HepG2 (cell line): ENCODE data around the gene SRCAP. TPM values are rescaled to one million over a fixed set of nuclear protein-coding genes. Genes with fewer than 3 reads are reported as not detected.

ENCODE experiments used
- ATAC-seq: fragments of 200-7000 bp; cut with Tn5 transposase; 3 replicates; pipeline ENCODE4 v1.9.1; 2020; ENCODE audit warnings: mild to moderate bottlenecking, moderate library complexity
- BruUV-seq: library from RNA; stranded (reverse); fragments of 400-500 nt; replicated peaks from 2 replicates; lab custom pipeline; 2021; lab: Mats Ljungman, UMichigan
- CTCF ChIA-PET: fragments of 300-600 bp; formaldehyde crosslinking; extraction: SDS; loops from one replicate; lab custom pipeline; 2021; ENCODE audit warnings: low total read pairs, inconsistent platforms, low intra/inter-chr PET ratio; lab: Yijun Ruan, JAX
- POLR2A ChIA-PET: fragments of 350-600 bp; sonication (Branson Sonifier 250); formaldehyde crosslinking; loops from one replicate; lab custom pipeline; 2020; ENCODE audit warnings: antibody characterized with exemption, inconsistent platforms; lab: Yijun Ruan, JAX
- DNase-seq: peaks from one replicate; pipeline ENCODE4 v3.0.0-alpha.2; 2015; ENCODE audit warnings: low spot score
- FAIRE-seq: peaks from 3 replicates; lab custom pipeline; 2011; peaks lifted over from hg19 to GRCh38; lab: Jason Lieb, UNC
- H2AFZ ChIP-seq: one replicate; pipeline ENCODE4 v1.6.1; 2011; ENCODE audit warnings: low read length, inconsistent platforms
- H3K27ac ChIP-seq: fragments of 300-600 bp; 3 replicates; pipeline ENCODE4 v1.8.0; 2011; ENCODE audit warnings: mixed run types, mild to moderate bottlenecking, mixed read lengths, low read length, inconsistent platforms; ENCODE audit not compliant: insufficient read depth; ENCODE audit errors: extremely low read length
- H3K27me3 ChIP-seq, 2 experiments: fragments of 200-600 bp in 1 of 2; 2 replicates in 1 of 2; 3 replicates in 1 of 2; pipeline versions ENCODE4 v1.6.0 to v1.8.0; 2011; ENCODE audit warnings: low read length in 2 of 2, mild to moderate bottlenecking in 2 of 2, moderate library complexity in 2 of 2, inconsistent platforms in 1 of 2; ENCODE audit not compliant: insufficient read depth in 2 of 2, control insufficient read depth in 1 of 2
- H3K36me3 ChIP-seq, 2 experiments: fragments of 200-600 bp in 1 of 2; replicated peaks in 1 of 2; 2 replicates in 1 of 2; 3 replicates in 1 of 2; pipeline versions ENCODE4 v1.5.1 to v1.8.0; 2011; ENCODE audit warnings: low read length in 2 of 2, inconsistent platforms in 1 of 2; ENCODE audit not compliant: insufficient read depth in 2 of 2, control insufficient read depth in 1 of 2
- H3K4me1 ChIP-seq: 2 replicates; pipeline ENCODE4 v1.5.1; 2012; ENCODE audit warnings: low read length, inconsistent platforms; ENCODE audit not compliant: insufficient read depth
- H3K4me2 ChIP-seq: 2 replicates; pipeline ENCODE4 v1.6.0; 2011; ENCODE audit warnings: low read depth, low read length, inconsistent platforms
- H3K4me3 ChIP-seq, 3 experiments: fragments of 200-600 bp in 1 of 3; sonication (generic), shearing (Covaris generic) in 1 of 3; replicated peaks in 1 of 3; 2 replicates each; pipeline ENCODE4 v1.5.1; 2011 to 2016; ENCODE audit warnings: low read length in 3 of 3, inconsistent platforms in 2 of 3, low read depth in 2 of 3, mild to moderate bottlenecking in 2 of 3, control low read depth in 1 of 3, mixed read lengths in 1 of 3; ENCODE audit not compliant: insufficient read depth in 1 of 3
- H3K79me2 ChIP-seq: one replicate; pipeline ENCODE4 v1.6.1; 2011; ENCODE audit warnings: low read length, inconsistent platforms; ENCODE audit not compliant: insufficient read depth
- H3K9ac ChIP-seq: 2 replicates; pipeline ENCODE4 v1.6.0; 2011; ENCODE audit warnings: mild to moderate bottlenecking, low read depth, low read length, inconsistent platforms; ENCODE audit not compliant: insufficient read depth
- H3K9me3 ChIP-seq: 2 replicates; pipeline ENCODE4 v1.5.1; 2012; ENCODE audit warnings: mild to moderate bottlenecking, low read length
- H4K20me1 ChIP-seq: 2 replicates; pipeline ENCODE4 v1.6.0; 2011; ENCODE audit warnings: inconsistent platforms, mild to moderate bottlenecking, low read length, moderate library complexity; ENCODE audit not compliant: insufficient read depth
- AGO2 ChIP-seq: fragments of 200-400 bp; formaldehyde crosslinking; optimal IDR thresholded peaks from 2 replicates; pipeline ENCODE3; 2017; ENCODE audit warnings: mild to moderate bottlenecking, low read depth, low read length, moderate library complexity
- FOXO1 ChIP-seq: sonication (generic); formaldehyde crosslinking; IDR thresholded peaks from 2 replicates; pipeline ENCODE4 v1.4.0; 2020; ENCODE audit warnings: missing genetic modification reagents
- GABPA ChIP-seq, 2 experiments: IDR thresholded peaks; 2 replicates each; pipeline ENCODE4 v1.6.1; 2011 to 2016; ENCODE audit warnings: low read depth in 2 of 2, low read length in 1 of 2, missing biosample characterization in 1 of 2, missing genetic modification characterization in 1 of 2
- HMGA1 ChIP-seq: sonication (generic); formaldehyde crosslinking; conservative IDR thresholded peaks from 2 replicates; pipeline ENCODE4 v1.4.0; 2020; ENCODE audit warnings: missing genetic modification reagents
- NR2C2 ChIP-seq: sonication (generic); formaldehyde crosslinking; IDR thresholded peaks from 2 replicates; pipeline ENCODE4 v1.4.0; 2020; ENCODE audit warnings: missing genetic modification reagents, mild to moderate bottlenecking, moderate library complexity, borderline replicate concordance
- PCBP2 ChIP-seq: fragments of 200-400 bp; formaldehyde crosslinking; optimal IDR thresholded peaks from 2 replicates; pipeline ENCODE3; 2018; ENCODE audit warnings: low read length, low read depth; ENCODE audit not compliant: poor library complexity, severe bottlenecking
- POLR2G ChIP-seq: fragments of 200-400 bp; formaldehyde crosslinking; IDR thresholded peaks from 2 replicates; pipeline ENCODE4 v1.6.1; 2018; ENCODE audit warnings: mild to moderate bottlenecking, low read depth, low read length, moderate library complexity
- ZBTB1 ChIP-seq: sonication (generic); formaldehyde crosslinking; IDR thresholded peaks from 2 replicates; pipeline ENCODE4 v1.4.0; 2020; ENCODE audit warnings: missing genetic modification reagents, borderline replicate concordance
- ZFP1 ChIP-seq: IDR thresholded peaks from 2 replicates; pipeline ENCODE4 v1.6.1; 2016
- ZNF205 ChIP-seq: IDR thresholded peaks from 2 replicates; pipeline ENCODE4 v1.6.1; 2018; ENCODE audit warnings: missing biosample characterization, missing genetic modification reagents
- ZNF383 ChIP-seq: sonication (generic); formaldehyde crosslinking; IDR thresholded peaks from 2 replicates; pipeline ENCODE4 v1.4.0; 2020; ENCODE audit warnings: missing genetic modification reagents, mild to moderate bottlenecking, borderline replicate concordance
- ZNF746 ChIP-seq: sonication (generic); formaldehyde crosslinking; IDR thresholded peaks from 2 replicates; pipeline ENCODE4 v1.8.0; 2022; ENCODE audit warnings: mild to moderate bottlenecking, missing genetic modification reagents
- WGBS: methylation state at CpG from one replicate; pipeline ENCODE4 v1.1.6; 2017; ENCODE audit warnings: low lambda C conversion rate; 5-methylcytosine and 5-hydroxymethylcytosine counted together
- in situ Hi-C: cut with HindIII; loops from 2 replicates; pipeline ENCODE4 v1.10.0; 2017; ENCODE audit warnings: low pct_unique_long_range_greater_than_20kb; ENCODE audit not compliant: extremely low pct_ligation_motif_present
- intact Hi-C: fragments of 100-400 bp; cut with micrococcal nuclease; formaldehyde crosslinking; loops from one replicate; pipeline ENCODE4 v1.10.0; 2022; ENCODE audit not compliant: unreplicated experiment
- polyA plus RNA-seq, 8 experiments: library from polyadenylated mRNA; depleted of rRNA in 3 of 8; stranded (reverse) in 7 of 8; unstranded in 1 of 8; fragments of >200 nt; fragmentation: Illumina TruSeq in 4 of 8; extraction: Trizol in 4 of 8; gene quantifications; 2 replicates each; pipeline versions ENCODE4 v1.2.1 to v1.2.3, GENCODE V29; 2011 to 2016; ENCODE audit warnings: low read depth in 4 of 8, missing spikeins in 1 of 8, mixed read lengths in 1 of 8; ENCODE audit not compliant: insufficient read depth in 1 of 8
- total RNA-seq, 5 experiments: library from RNA; depleted of rRNA; stranded (reverse); fragments of >200 nt; fragmentation: Illumina TruSeq; extraction: Trizol; gene quantifications; 2 replicates each; pipeline ENCODE4 v1.2.3, GENCODE V29; 2016; ENCODE audit warnings: low read depth in 1 of 5
- TF ChIP-seq, protein P1 (sequence below): sonication (generic); formaldehyde crosslinking; IDR thresholded peaks from 2 replicates; pipeline ENCODE4 v1.5.1; 2020; ENCODE audit warnings: mild to moderate bottlenecking, missing genetic modification reagents, moderate library complexity

SRCAP gene
- total and polyA plus RNA-seq, 2 of the 13 experiments (the other 11 are each of a cell fraction or from before 2014, with no cell fraction given), result 4.9 to 9.0 TPM

DNA sequence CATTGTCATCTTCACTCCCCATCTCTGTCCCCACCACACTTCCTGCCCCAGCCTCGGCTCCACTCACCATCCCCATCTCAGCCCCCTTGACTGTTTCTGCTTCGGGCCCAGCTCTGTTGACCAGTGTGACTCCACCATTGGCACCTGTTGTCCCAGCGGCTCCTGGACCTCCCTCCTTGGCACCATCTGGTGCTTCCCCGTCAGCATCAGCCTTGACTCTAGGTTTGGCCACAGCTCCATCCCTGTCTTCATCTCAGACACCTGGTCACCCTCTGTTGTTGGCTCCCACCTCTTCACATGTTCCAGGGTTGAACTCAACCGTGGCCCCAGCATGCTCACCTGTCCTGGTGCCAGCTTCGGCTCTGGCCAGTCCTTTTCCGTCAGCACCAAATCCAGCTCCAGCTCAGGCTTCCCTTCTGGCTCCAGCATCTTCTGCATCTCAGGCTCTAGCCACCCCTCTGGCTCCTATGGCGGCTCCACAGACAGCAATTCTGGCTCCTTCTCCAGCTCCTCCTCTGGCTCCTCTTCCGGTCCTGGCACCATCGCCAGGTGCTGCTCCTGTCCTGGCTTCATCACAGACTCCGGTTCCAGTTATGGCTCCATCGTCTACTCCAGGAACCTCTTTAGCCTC lies 24.9 kb downstream of the SRCAP start:
- Histone ChIP-seq H3K9ac (no peak overlapping the region), H3K79me2 (no peaks in the 10 kb centered on the region), H3K4me3 (no peak overlapping the region), H3K4me2 (no peak overlapping the region), H3K36me3 (peaks cover 63 to 81% of the 10 kb centered on the region in 2 experiments), H3K9me3 (no peaks in the 10 kb centered on the region), H3K4me1 (no peaks in the 10 kb centered on the region), H3K27me3 (no peaks in the 10 kb centered on the region), H2AFZ (no peak overlapping the region), H4K20me1 (no peaks in the 10 kb centered on the region; the same call in 1 of the 2 replicates), H3K27ac (no peak overlapping the region)
- in situ Hi-C loops, result no loop called here
- BruUV-seq, result TSS peak; percentile 22
- intact Hi-C loops, result no loop called here
- POLR2A ChIA-PET, result interaction anchor here (0.9 to 1.3 kb wide), 4 partner anchors 14 to 51 kb away, joined by 3 to 4 read pairs (median 3); partner anchors contain the start of gene PHKG2
- CTCF ChIA-PET, result no interaction called here
- FAIRE-seq (no peak), DNase-seq (no peak), ATAC-seq (no peak; the same call in 1 of the 3 replicates)
- TF ChIP-seq ZFP1 (CRISPR knock-in tag) (no peak), FOXO1 (CRISPR knock-in tag) (no peak), PCBP2 (no peak), ZNF746 (no peak), AGO2 (peak; percentile 37), GABPA (IDR thresholded peaks at IDR 0.05; ENCODE audit: low read depth, low read length) (no peak), GABPA (CRISPR knock-in tag; IDR thresholded peaks at IDR 0.05; ENCODE audit: low read depth) (no peak), HMGA1 (CRISPR knock-in tag) (no peak)
- WGBS, result 96% methylated on average over 12 of the region's 12 CpGs

DNA sequence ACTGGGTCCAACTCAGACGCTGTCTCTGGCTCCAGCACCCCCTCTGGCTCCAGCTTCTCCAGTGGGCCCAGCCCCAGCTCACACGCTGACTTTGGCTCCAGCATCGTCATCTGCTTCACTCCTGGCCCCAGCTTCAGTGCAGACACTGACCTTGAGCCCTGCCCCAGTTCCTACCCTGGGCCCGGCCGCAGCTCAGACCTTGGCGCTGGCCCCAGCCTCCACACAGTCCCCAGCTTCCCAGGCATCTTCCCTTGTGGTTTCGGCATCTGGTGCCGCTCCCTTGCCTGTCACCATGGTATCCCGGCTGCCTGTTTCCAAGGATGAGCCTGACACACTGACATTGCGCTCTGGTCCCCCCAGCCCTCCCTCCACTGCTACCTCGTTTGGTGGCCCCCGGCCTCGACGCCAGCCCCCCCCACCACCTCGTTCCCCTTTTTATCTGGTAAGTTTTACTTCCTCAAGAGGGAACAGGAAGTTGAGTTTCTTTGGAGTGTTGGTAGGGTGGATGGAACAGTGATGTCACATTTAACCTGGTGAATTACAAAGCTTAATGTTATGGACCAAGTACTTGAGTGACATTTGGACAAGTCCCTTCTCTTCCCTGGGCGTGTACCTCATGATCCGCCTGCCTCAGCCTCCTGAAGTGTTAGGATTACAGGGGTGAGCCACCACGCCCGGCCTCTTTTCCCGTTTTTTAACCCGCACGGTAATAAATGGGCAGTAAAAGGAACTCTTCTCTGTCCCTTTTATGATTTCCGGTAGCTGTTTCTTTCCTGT lies 25.9 kb downstream of the SRCAP start:
- DNase-seq, result no peak
- H3K36me3 ChIP-seq, result peaks cover 66 to 84% of the 10 kb centered on the region in 2 experiments
- H3K4me2 ChIP-seq, result no peak overlapping the region
- no peak overlapping the region for H3K9ac ChIP-seq
- POLR2A ChIA-PET, result interaction anchor here (0.9 to 1.1 kb wide), 3 partner anchors 15 to 50 kb away, joined by 3 to 4 read pairs (median 3); partner anchors contain the start of gene PHKG2
- no peaks in the 10 kb centered on the region; the same call in 1 of the 2 replicates for H4K20me1 ChIP-seq
- no peak overlapping the region for H3K27ac ChIP-seq
- WGBS, result 96% methylated on average over 23 of the region's 23 CpGs
- no peak overlapping the region for H2AFZ ChIP-seq
- H3K9me3 ChIP-seq, result no peaks in the 10 kb centered on the region
- H3K4me1 ChIP-seq, result no peaks in the 10 kb centered on the region
- peak; percentile 34 for ATAC-seq
- no peak for FAIRE-seq
- no peaks in the 10 kb centered on the region for H3K79me2 ChIP-seq
- H3K27me3 ChIP-seq, result no peaks in the 10 kb centered on the region
- CTCF ChIA-PET, result no interaction called here
- intact Hi-C loops, result no loop called here
- in situ Hi-C loops, result no loop called here
- no peak overlapping the region for H3K4me3 ChIP-seq
- BruUV-seq, result no TSS peak
- no peak for TF ChIP-seq ZNF205 (CRISPR knock-in tag)
- TF ChIP-seq ZBTB1 (CRISPR knock-in tag), result no peak
- TF ChIP-seq, protein P1, sequence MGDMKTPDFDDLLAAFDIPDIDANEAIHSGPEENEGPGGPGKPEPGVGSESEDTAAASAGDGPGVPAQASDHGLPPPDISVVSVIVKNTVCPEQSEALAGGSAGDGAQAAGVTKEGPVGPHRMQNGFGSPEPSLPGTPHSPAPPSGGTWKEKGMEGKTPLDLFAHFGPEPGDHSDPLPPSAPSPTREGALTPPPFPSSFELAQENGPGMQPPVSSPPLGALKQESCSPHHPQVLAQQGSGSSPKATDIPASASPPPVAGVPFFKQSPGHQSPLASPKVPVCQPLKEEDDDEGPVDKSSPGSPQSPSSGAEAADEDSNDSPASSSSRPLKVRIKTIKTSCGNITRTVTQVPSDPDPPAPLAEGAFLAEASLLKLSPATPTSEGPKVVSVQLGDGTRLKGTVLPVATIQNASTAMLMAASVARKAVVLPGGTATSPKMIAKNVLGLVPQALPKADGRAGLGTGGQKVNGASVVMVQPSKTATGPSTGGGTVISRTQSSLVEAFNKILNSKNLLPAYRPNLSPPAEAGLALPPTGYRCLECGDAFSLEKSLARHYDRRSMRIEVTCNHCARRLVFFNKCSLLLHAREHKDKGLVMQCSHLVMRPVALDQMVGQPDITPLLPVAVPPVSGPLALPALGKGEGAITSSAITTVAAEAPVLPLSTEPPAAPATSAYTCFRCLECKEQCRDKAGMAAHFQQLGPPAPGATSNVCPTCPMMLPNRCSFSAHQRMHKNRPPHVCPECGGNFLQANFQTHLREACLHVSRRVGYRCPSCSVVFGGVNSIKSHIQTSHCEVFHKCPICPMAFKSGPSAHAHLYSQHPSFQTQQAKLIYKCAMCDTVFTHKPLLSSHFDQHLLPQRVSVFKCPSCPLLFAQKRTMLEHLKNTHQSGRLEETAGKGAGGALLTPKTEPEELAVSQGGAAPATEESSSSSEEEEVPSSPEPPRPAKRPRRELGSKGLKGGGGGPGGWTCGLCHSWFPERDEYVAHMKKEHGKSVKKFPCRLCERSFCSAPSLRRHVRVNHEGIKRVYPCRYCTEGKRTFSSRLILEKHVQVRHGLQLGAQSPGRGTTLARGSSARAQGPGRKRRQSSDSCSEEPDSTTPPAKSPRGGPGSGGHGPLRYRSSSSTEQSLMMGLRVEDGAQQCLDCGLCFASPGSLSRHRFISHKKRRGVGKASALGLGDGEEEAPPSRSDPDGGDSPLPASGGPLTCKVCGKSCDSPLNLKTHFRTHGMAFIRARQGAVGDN, result 0 out of 2 replicates have a peak, but pooled peaks have one; percentile 17
- no peak for TF ChIP-seq NR2C2 (CRISPR knock-in tag)
- TF ChIP-seq POLR2G, result peak; percentile 9; the same call in 1 of the 2 replicates
- TF ChIP-seq ZNF383, result no peak
